A549 (cell line): ENCODE results near the gene ADORA1. TPM values are rescaled to one million over a fixed set of nuclear protein-coding genes. Genes with fewer than 3 reads are reported as not detected.
A peak's percentile ranks its signal among the peaks of the same experiment; 100 is the strongest.

Experiments used
- ATAC-seq, 2 experiments: fragments of 200-7000 bp in 1 of 2; fragments of >200 bp in 1 of 2; cut with Nextera tagmentation in 1 of 2; cut with Tn5 transposase in 1 of 2; 3 replicates each; pipeline versions ENCODE4 v1.8.0 to v1.9.1; 2018 to 2020; ENCODE audit warnings: mild to moderate bottlenecking in 1 of 2, moderate library complexity in 1 of 2
- CTCF ChIA-PET: fragments of 300-600 bp; sonication (Branson Sonifier 250); formaldehyde crosslinking; extraction: SDS; loops from one replicate; lab custom pipeline; 2021; ENCODE audit warnings: antibody characterized with exemption, inconsistent platforms; lab: Yijun Ruan, JAX
- POLR2A ChIA-PET: fragments of 350-600 bp; formaldehyde crosslinking; extraction: SDS; loops from one replicate; lab custom pipeline; 2021; ENCODE audit warnings: antibody characterized with exemption, inconsistent platforms; lab: Yijun Ruan, JAX
- DNase-seq, 2 experiments: peaks; one replicate each; pipeline versions ENCODE4 v3.0.0 to v3.0.0-alpha.2; 2011 to 2016; ENCODE audit warnings: low read depth in 1 of 2, low spot score in 1 of 2
- FAIRE-seq: peaks from 2 replicates; lab custom pipeline; 2011; peaks lifted over from hg19 to GRCh38; lab: Jason Lieb, UNC
- H3K27ac ChIP-seq, 2 experiments: fragments of >200 bp; sonication (Bioruptor Twin); formaldehyde crosslinking; 3 replicates each; pipeline ENCODE4 v1.5.1; 2016 to 2017
- H3K4me1 ChIP-seq: fragments of >200 bp; sonication (Bioruptor Twin); formaldehyde crosslinking; 3 replicates; pipeline ENCODE4 v1.6.1; 2016
- H3K4me2 ChIP-seq: fragments of >200 bp; sonication (Bioruptor Twin); formaldehyde crosslinking; 3 replicates; pipeline ENCODE4 v1.6.1; 2016
- H3K4me3 ChIP-seq: fragments of >200 bp; sonication (Bioruptor Twin); formaldehyde crosslinking; 3 replicates; pipeline ENCODE4 v1.5.1; 2016
- H3K9me3 ChIP-seq: fragments of >200 bp; sonication (Bioruptor Twin); formaldehyde crosslinking; 3 replicates; pipeline ENCODE4 v1.6.1; 2016
- BHLHE40 ChIP-seq: IDR thresholded peaks from 2 replicates; pipeline ENCODE4 v1.6.1; 2012; ENCODE audit warnings: low read depth, low read length, inconsistent platforms
- CBX8 ChIP-seq: fragments of 200-600 bp; sonication (generic); IDR thresholded peaks from 2 replicates; pipeline ENCODE4 v1.6.1; 2016
- CEBPB ChIP-seq, 2 experiments: fragments of >200 bp in 1 of 2; sonication (Bioruptor Twin) in 1 of 2; formaldehyde crosslinking in 1 of 2; IDR thresholded peaks; 2 replicates each; pipeline ENCODE4 v1.6.1; 2012 to 2016
- CHD2 ChIP-seq: fragments of 150-350 bp; IDR thresholded peaks from 2 replicates; pipeline ENCODE4 v1.6.1; 2014; ENCODE audit warnings: low read length; ENCODE audit not compliant: partially characterized antibody
- E2F6 ChIP-seq: IDR thresholded peaks from 2 replicates; pipeline ENCODE4 v1.6.1; 2012; ENCODE audit warnings: low read depth, borderline replicate concordance
- EHF ChIP-seq: fragments of 250-450 bp; sonication (Bioruptor Pico); IDR thresholded peaks from 2 replicates; pipeline ENCODE4 v1.5.0; 2020; ENCODE audit warnings: mild to moderate bottlenecking
- EP300 ChIP-seq, 2 experiments: fragments of >200 bp; sonication (Bioruptor Twin); formaldehyde crosslinking; IDR thresholded peaks; 2 replicates in 1 of 2; 3 replicates in 1 of 2; pipeline ENCODE4 v1.6.1; 2016 to 2017
- ESRRA ChIP-seq: fragments of 150-350 bp; IDR thresholded peaks from 2 replicates; pipeline ENCODE4 v1.6.1; 2014; ENCODE audit warnings: mild to moderate bottlenecking, low read length, borderline replicate concordance
- FOSB ChIP-seq: fragments of 250-450 bp; sonication (Bioruptor Pico); IDR thresholded peaks from 2 replicates; pipeline ENCODE4 v1.5.0; 2020; ENCODE audit warnings: mild to moderate bottlenecking, moderate library complexity
- FOSL2 ChIP-seq, 2 experiments: fragments of 450-650 bp in 1 of 2; fragments of >200 bp in 1 of 2; sonication (Bioruptor Twin) in 1 of 2; formaldehyde crosslinking; IDR thresholded peaks; 2 replicates each; pipeline versions ENCODE4 v1.5.0 to v1.6.1; 2016 to 2020; ENCODE audit warnings: mild to moderate bottlenecking in 1 of 2, moderate library complexity in 1 of 2
- FOXS1 ChIP-seq: fragments of 250-450 bp; sonication (Bioruptor Pico); IDR thresholded peaks from 2 replicates; pipeline ENCODE4 v1.5.0; 2020; ENCODE audit warnings: mild to moderate bottlenecking, moderate library complexity
- GATA3 ChIP-seq: IDR thresholded peaks from 2 replicates; pipeline ENCODE4 v1.6.1; 2012; ENCODE audit warnings: borderline replicate concordance
- HEYL ChIP-seq: fragments of 250-450 bp; sonication (Bioruptor Pico); IDR thresholded peaks from 2 replicates; pipeline ENCODE4 v1.8.0; 2021; ENCODE audit warnings: mild to moderate bottlenecking, moderate library complexity
- HOXB13 ChIP-seq: fragments of 250-450 bp; sonication (Bioruptor Pico); IDR thresholded peaks from 2 replicates; pipeline ENCODE4 v1.5.0; 2020; ENCODE audit warnings: low read depth, mild to moderate bottlenecking, moderate library complexity
- JUN ChIP-seq, 2 experiments: fragments of >200 bp; sonication (Bioruptor Twin); formaldehyde crosslinking; IDR thresholded peaks; 2 replicates in 1 of 2; 3 replicates in 1 of 2; pipeline ENCODE4 v1.6.1; 2016 to 2017
- JUNB ChIP-seq: fragments of >200 bp; sonication (Bioruptor Twin); formaldehyde crosslinking; IDR thresholded peaks from 2 replicates; pipeline ENCODE4 v1.6.1; 2016
- KDM1A ChIP-seq: fragments of 200-600 bp; sonication (generic); IDR thresholded peaks from 2 replicates; pipeline ENCODE4 v1.6.1; 2016; ENCODE audit warnings: low read depth, mild to moderate bottlenecking
- MAX ChIP-seq: IDR thresholded peaks from 2 replicates; pipeline ENCODE4 v1.6.1; 2012
- MAZ ChIP-seq: fragments of 150-350 bp; IDR thresholded peaks from 2 replicates; pipeline ENCODE4 v1.6.1; 2014; ENCODE audit warnings: antibody characterized with exemption, low read depth, low read length, borderline replicate concordance
- POLR2A ChIP-seq: IDR thresholded peaks from 2 replicates; pipeline ENCODE4 v1.6.1; 2012; ENCODE audit warnings: mild to moderate bottlenecking, low read length
- RAD21 ChIP-seq, 2 experiments: fragments of >200 bp in 1 of 2; sonication (Bioruptor Twin) in 1 of 2; formaldehyde crosslinking in 1 of 2; IDR thresholded peaks in 1 of 2; conservative IDR thresholded peaks in 1 of 2; 2 replicates in 1 of 2; 3 replicates in 1 of 2; pipeline ENCODE4 v1.6.1; 2012 to 2018; ENCODE audit warnings: inconsistent platforms in 1 of 2
- RFX5 ChIP-seq: fragments of 450-650 bp; IDR thresholded peaks from 2 replicates; pipeline ENCODE4 v1.7.1; 2014; ENCODE audit warnings: antibody characterized with exemption, mild to moderate bottlenecking, moderate library complexity
- ZNF302 ChIP-seq: fragments of 250-450 bp; sonication (Bioruptor Pico); IDR thresholded peaks from 2 replicates; pipeline ENCODE4 v1.9.0; 2021; ENCODE audit warnings: inconsistent platforms, mild to moderate bottlenecking, moderate library complexity
- WGBS: methylation state at CpG from one replicate; pipeline ENCODE4 v1.1.6; 2017; ENCODE audit errors: missing lambda C conversion rate; 5-methylcytosine and 5-hydroxymethylcytosine counted together
- polyA plus RNA-seq, 4 experiments: library from polyadenylated mRNA; depleted of rRNA in 3 of 4; stranded (reverse); fragments of >200 nt; fragmentation: RNase III in 1 of 4; extraction: RNeasy Plus Mini Kit Qiagen cat#74134 plus additional on column Dnase treatment in 1 of 4; gene quantifications; 2 replicates in 3 of 4; 3 replicates in 1 of 4; pipeline ENCODE4 v1.2.3, GENCODE V29; 2011 to 2017
- TF ChIP-seq, protein P1 (sequence below): fragments of >200 bp; sonication (Bioruptor Twin); formaldehyde crosslinking; IDR thresholded peaks from 2 replicates; pipeline ENCODE4 v1.6.1; 2016
- TF ChIP-seq, protein P2 (sequence below): fragments of >200 bp; sonication (Bioruptor Twin); formaldehyde crosslinking; IDR thresholded peaks from 3 replicates; pipeline ENCODE4 v1.6.1; 2016
- TF ChIP-seq, protein P3 (sequence below): fragments of 150-350 bp; IDR thresholded peaks from 2 replicates; pipeline ENCODE4 v1.6.1; 2014; ENCODE audit warnings: low read depth, mild to moderate bottlenecking, low read length

Gene ADORA1
- polyA plus RNA-seq, 2 of the 4 experiments (the other 2 are of a cell fraction) = 0.48 to 2.4 TPM

DNA sequence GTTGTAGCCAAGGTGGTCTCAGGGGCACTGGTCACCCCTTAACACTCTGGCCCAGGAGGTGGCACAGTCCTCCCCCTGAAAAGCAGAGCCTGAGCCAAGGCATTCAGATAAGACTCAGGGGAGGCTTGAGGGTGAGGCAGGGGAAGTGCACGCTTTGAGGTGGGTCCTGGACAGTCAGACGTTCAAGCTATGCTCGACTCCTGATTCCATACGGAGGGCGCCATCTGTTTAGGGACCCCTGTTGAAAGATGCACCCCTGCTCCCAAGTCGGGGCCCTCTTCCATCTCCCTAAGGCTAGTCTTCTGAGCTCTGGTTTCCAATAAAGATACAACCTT, 71.9 kb downstream of the ADORA1 start:
- no peak for DNase-seq
- Histone ChIP-seq H3K27ac (peak overlapping the region in 1 of 2 experiments; percentile 8; a peak in 1 of 6 replicates), H3K4me2 (no peak overlapping the region), H3K4me1 (peaks cover 9% of the 10 kb centered on the region; the same call in 1 of the 3 replicates), H3K4me3 (no peak overlapping the region)
- 66% methylated on average over 6 of the region's 6 CpGs for WGBS
- no peak for ATAC-seq
- TF ChIP-seq POLR2A = 0 out of 2 replicates have a peak, but pooled peaks have one; percentile 12
- TF ChIP-seq, protein P1, sequence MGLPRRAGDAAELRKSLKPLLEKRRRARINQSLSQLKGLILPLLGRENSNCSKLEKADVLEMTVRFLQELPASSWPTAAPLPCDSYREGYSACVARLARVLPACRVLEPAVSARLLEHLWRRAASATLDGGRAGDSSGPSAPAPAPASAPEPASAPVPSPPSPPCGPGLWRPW = no peak
- TF ChIP-seq, all 56 proteins: peak for 1
- ChIA-PET CTCF (interaction anchor here (1.0 to 7.2 kb wide), 12 partner anchors 8 to 160 kb away, joined by 3 to 40 read pairs (median 4); no protein-coding TSS in a partner anchor), POLR2A (no interaction called here)
- no peak for FAIRE-seq
- no peaks in the 10 kb centered on the region for H3K9me3 ChIP-seq

DNA sequence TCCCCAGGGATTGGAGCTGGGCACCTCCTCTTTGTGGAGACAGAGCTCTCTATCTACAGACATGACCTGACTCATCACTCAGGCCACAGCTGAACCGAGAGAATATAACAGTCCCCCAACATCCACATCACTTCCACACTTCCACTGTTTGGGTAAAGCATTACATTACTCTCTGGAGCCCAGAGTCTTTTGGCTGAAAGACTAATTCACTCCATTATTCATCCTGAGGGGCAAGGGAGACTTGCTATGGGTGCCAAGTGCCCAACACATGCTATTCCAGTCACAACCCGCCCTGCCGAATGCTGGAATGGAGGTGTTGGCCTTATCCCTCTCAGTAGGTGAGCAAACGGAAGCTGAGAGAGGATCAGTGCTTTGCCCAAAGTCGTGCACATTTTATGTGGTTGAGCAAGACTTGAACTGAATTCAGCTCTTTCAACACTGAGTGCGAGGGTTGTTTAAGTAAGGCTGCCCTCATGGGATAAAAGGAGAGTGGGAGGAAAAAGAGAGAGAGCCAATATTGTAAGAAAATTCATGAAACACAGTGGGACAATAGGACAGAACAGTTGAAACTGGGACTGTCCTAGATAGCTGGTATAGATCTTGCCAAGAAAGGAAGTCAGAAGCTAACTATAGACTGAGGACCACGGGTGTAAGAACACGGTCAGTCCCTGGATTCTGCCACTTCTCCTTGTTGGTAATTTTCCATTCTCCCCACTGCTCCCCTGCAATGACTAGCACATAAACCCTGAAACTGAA, 72.5 kb downstream of the ADORA1 start:
- ChIA-PET CTCF (interaction anchor here (0.7 to 7.2 kb wide), 16 partner anchors 9 to 200 kb away, joined by 3 to 40 read pairs (median 4); no protein-coding TSS in a partner anchor), POLR2A (no interaction called here)
- 32% methylated on average over 8 of the region's 8 CpGs for WGBS
- Histone ChIP-seq H3K4me3 (no peak overlapping the region), H3K4me2 (no peak overlapping the region), H3K27ac (no peak overlapping the region; a peak in 1 of 6 replicates), H3K9me3 (no peaks in the 10 kb centered on the region), H3K4me1 (peaks cover 9% of the 10 kb centered on the region; the same call in 1 of the 3 replicates)
- no peak for ATAC-seq
- FAIRE-seq = no peak
- no peak for DNase-seq
- TF ChIP-seq CBX8 (no peak), MAX (no peak), E2F6 (no peak), FOXS1 (no peak), RAD21 (conservative IDR thresholded peaks at IDR 0.05 in 1 of 2, IDR thresholded peaks at IDR 0.05 in 1 of 2) (no peak), CHD2 (no peak), EHF (CRISPR knock-in tag) (no peak), EP300 (IDR thresholded peaks at IDR 0.05) (no peak), KDM1A (no peak)

DNA sequence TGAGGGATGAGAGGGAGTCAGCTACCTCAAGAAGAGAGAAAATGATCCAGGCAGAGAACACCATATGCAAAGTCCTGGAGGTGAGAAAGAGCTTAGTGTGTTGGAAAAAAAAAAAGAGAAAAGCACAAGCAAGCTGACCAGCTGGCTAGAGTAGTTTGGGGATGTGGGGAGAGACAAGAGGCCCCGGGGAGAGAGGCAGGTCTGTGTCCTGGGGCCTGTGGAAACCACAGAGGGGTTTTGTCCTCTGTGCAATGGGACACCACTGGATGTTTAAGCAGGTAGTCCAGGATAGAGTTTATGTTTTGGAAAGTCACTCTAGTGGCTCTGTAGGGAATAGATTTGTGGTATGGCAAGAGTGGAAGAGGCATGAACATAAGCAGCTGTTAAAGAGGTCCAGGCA, 73.4 kb downstream of the ADORA1 start:
- Histone ChIP-seq H3K4me2 (no peak overlapping the region), H3K9me3 (no peaks in the 10 kb centered on the region), H3K27ac (no peak overlapping the region), H3K4me3 (no peak overlapping the region), H3K4me1 (peaks cover 9% of the 10 kb centered on the region; the same call in 1 of the 3 replicates)
- CTCF ChIA-PET = interaction anchor here (1.1 to 7.2 kb wide), 10 partner anchors 9 to 162 kb away, joined by 3 to 40 read pairs (median 5); no protein-coding TSS in a partner anchor
- DNase-seq (no peak), ATAC-seq (no peak), FAIRE-seq (no peak)
- 5% methylated on average over 1 of the region's 1 CpG for WGBS
- POLR2A ChIA-PET = no interaction called here
- TF ChIP-seq KDM1A = no peak
- TF ChIP-seq GATA3 = no peak
- no peak for TF ChIP-seq RAD21 (conservative IDR thresholded peaks at IDR 0.05 in 1 of 2, IDR thresholded peaks at IDR 0.05 in 1 of 2)
- TF ChIP-seq EHF (CRISPR knock-in tag) = no peak
- TF ChIP-seq RFX5 = no peak
- no peak for TF ChIP-seq ESRRA
- no peak for TF ChIP-seq CEBPB (IDR thresholded peaks at IDR 0.05)
- no peak for TF ChIP-seq HEYL (CRISPR knock-in tag)
- no peak for TF ChIP-seq HOXB13 (CRISPR knock-in tag)
- TF ChIP-seq FOSL2 (IDR thresholded peaks at IDR 0.05) = no peak
- no peak for TF ChIP-seq FOSL2 (CRISPR knock-in tag; IDR thresholded peaks at IDR 0.05)
- TF ChIP-seq BHLHE40 = no peak
- no peak for TF ChIP-seq FOSB
- TF ChIP-seq, protein P1 = no peak
- no peak for TF ChIP-seq ZNF302
- no peak for TF ChIP-seq MAZ
- no peak for TF ChIP-seq JUN (IDR thresholded peaks at IDR 0.05)
- no peak for TF ChIP-seq JUNB
- TF ChIP-seq, protein P2, sequence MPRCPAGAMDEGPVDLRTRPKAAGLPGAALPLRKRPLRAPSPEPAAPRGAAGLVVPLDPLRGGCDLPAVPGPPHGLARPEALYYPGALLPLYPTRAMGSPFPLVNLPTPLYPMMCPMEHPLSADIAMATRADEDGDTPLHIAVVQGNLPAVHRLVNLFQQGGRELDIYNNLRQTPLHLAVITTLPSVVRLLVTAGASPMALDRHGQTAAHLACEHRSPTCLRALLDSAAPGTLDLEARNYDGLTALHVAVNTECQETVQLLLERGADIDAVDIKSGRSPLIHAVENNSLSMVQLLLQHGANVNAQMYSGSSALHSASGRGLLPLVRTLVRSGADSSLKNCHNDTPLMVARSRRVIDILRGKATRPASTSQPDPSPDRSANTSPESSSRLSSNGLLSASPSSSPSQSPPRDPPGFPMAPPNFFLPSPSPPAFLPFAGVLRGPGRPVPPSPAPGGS = no peak
- TF ChIP-seq, protein P3, sequence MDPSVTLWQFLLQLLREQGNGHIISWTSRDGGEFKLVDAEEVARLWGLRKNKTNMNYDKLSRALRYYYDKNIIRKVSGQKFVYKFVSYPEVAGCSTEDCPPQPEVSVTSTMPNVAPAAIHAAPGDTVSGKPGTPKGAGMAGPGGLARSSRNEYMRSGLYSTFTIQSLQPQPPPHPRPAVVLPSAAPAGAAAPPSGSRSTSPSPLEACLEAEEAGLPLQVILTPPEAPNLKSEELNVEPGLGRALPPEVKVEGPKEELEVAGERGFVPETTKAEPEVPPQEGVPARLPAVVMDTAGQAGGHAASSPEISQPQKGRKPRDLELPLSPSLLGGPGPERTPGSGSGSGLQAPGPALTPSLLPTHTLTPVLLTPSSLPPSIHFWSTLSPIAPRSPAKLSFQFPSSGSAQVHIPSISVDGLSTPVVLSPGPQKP = no peak
